ENCODE data around the gene PTGES.

DNA sequence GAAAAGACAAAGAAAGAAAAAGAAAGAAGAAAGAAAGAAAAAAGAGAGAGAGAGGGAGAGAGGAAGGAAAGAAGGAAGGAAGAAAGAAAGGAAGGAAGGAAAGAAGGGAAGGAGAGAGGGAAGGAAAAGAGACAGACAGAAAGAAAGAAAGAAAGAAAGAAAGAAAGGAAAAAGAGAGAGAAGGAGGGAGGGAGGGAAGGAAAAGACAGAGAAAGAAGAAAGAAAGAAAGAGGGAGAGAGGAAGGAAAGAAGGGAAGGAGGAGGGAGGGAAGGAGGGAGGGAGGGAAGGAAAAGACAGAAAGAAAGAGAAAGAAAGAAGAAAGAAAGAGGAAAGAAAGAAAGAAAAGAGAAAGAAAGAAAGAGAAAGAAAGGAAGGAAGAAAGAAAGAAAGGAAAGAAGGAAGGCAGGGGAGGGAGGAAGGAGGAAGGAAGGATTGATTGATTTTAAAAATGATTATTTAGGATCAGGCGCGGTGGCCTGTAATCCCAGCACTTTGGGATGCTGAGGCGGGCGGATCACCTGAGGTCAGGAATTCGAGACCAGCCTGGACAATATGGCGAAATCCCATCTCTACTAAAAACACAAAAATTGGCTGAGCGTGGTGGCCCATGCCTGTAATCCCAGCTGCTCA is 26.8 kb upstream of the PTGES start:
- no peak for TF ChIP-seq POLR2AphosphoS5 (IDR thresholded peaks at IDR 0.05; ENCODE audit: low read depth, low read length)
- TF ChIP-seq, protein P1, sequence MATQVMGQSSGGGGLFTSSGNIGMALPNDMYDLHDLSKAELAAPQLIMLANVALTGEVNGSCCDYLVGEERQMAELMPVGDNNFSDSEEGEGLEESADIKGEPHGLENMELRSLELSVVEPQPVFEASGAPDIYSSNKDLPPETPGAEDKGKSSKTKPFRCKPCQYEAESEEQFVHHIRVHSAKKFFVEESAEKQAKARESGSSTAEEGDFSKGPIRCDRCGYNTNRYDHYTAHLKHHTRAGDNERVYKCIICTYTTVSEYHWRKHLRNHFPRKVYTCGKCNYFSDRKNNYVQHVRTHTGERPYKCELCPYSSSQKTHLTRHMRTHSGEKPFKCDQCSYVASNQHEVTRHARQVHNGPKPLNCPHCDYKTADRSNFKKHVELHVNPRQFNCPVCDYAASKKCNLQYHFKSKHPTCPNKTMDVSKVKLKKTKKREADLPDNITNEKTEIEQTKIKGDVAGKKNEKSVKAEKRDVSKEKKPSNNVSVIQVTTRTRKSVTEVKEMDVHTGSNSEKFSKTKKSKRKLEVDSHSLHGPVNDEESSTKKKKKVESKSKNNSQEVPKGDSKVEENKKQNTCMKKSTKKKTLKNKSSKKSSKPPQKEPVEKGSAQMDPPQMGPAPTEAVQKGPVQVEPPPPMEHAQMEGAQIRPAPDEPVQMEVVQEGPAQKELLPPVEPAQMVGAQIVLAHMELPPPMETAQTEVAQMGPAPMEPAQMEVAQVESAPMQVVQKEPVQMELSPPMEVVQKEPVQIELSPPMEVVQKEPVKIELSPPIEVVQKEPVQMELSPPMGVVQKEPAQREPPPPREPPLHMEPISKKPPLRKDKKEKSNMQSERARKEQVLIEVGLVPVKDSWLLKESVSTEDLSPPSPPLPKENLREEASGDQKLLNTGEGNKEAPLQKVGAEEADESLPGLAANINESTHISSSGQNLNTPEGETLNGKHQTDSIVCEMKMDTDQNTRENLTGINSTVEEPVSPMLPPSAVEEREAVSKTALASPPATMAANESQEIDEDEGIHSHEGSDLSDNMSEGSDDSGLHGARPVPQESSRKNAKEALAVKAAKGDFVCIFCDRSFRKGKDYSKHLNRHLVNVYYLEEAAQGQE (IDR thresholded peaks at IDR 0.05; ENCODE audit: insufficient read depth in 1 of 2, low read depth in 2 of 2, low read length in 2 of 2), result no peak
- no peak for TF ChIP-seq TAF1 (IDR thresholded peaks at IDR 0.05; ENCODE audit: borderline replicate concordance, insufficient read depth, low read length)

Data from PFSK-1 (cell line).